ENCODE measurements around the gene SORCS1.

SORCS1 gene

GRCh38 chr10:106636766-106637491 is 527.6 kb downstream of the SORCS1 start:
- H3K9ac ChIP-seq (ENCODE audit: low read length): no peak overlapping the region
- no peaks in the 10 kb centered on the region for H3K36me3 ChIP-seq (ENCODE audit: control insufficient read depth, insufficient read depth, low read length)
- H3K9me3 ChIP-seq (ENCODE audit: control insufficient read depth, low read length): no peaks in the 10 kb centered on the region
- no peak overlapping the region for H3K4me3 ChIP-seq (ENCODE audit: low read length)
- no peaks in the 10 kb centered on the region for H3K27me3 ChIP-seq (ENCODE audit: control insufficient read depth, insufficient read depth, low read length)
- no peaks in the 10 kb centered on the region for H3K4me1 ChIP-seq (ENCODE audit: control insufficient read depth, insufficient read depth, low read length)

GRCh38 chr10:106635947-106636346 is 528.6 kb downstream of the SORCS1 start:
- Histone ChIP-seq H3K9me3 (ENCODE audit: control insufficient read depth, low read length) (no peaks in the 10 kb centered on the region), H3K9ac (ENCODE audit: low read length) (no peak overlapping the region), H3K4me3 (ENCODE audit: low read length) (no peak overlapping the region), H3K4me1 (ENCODE audit: control insufficient read depth, insufficient read depth, low read length) (no peaks in the 10 kb centered on the region), H3K36me3 (ENCODE audit: control insufficient read depth, insufficient read depth, low read length) (no peaks in the 10 kb centered on the region), H3K27me3 (ENCODE audit: control insufficient read depth, insufficient read depth, low read length) (no peaks in the 10 kb centered on the region)

GRCh38 chr10:106631016-106631702 is 533.3 kb downstream of the SORCS1 start:
- Histone ChIP-seq H3K9me3 (ENCODE audit: control insufficient read depth, low read length) (no peaks in the 10 kb centered on the region), H3K36me3 (ENCODE audit: control insufficient read depth, insufficient read depth, low read length) (no peaks in the 10 kb centered on the region), H3K9ac (ENCODE audit: low read length) (no peak overlapping the region), H3K4me3 (ENCODE audit: low read length) (no peak overlapping the region), H3K4me1 (ENCODE audit: control insufficient read depth, insufficient read depth, low read length) (no peaks in the 10 kb centered on the region), H3K27me3 (ENCODE audit: control insufficient read depth, insufficient read depth, low read length) (no peaks in the 10 kb centered on the region)

GRCh38 chr10:106626371-106626770 is 538.1 kb downstream of the SORCS1 start:
- no peaks in the 10 kb centered on the region for H3K36me3 ChIP-seq (ENCODE audit: control insufficient read depth, insufficient read depth, low read length)
- no peaks in the 10 kb centered on the region for H3K4me1 ChIP-seq (ENCODE audit: control insufficient read depth, insufficient read depth, low read length)
- H3K9me3 ChIP-seq (ENCODE audit: control insufficient read depth, low read length): no peaks in the 10 kb centered on the region
- no peaks in the 10 kb centered on the region for H3K27me3 ChIP-seq (ENCODE audit: control insufficient read depth, insufficient read depth, low read length)
- no peak overlapping the region for H3K9ac ChIP-seq (ENCODE audit: low read length)
- no peak overlapping the region for H3K4me3 ChIP-seq (ENCODE audit: low read length)

- no peaks in the 10 kb centered on the region for H3K4me1 ChIP-seq (ENCODE audit: control insufficient read depth, insufficient read depth, low read length)
These were observed 538.8 kb downstream of the SORCS1 start for GRCh38 chr10:106625751-106626150.

GRCh38 chr10:106619346-106619745 is 545.2 kb downstream of the SORCS1 start:
- H3K4me3 ChIP-seq (ENCODE audit: low read length): no peak overlapping the region
- no peak overlapping the region for H3K9ac ChIP-seq (ENCODE audit: low read length)
- H3K27me3 ChIP-seq (ENCODE audit: control insufficient read depth, insufficient read depth, low read length): no peaks in the 10 kb centered on the region
- H3K4me1 ChIP-seq (ENCODE audit: control insufficient read depth, insufficient read depth, low read length): no peaks in the 10 kb centered on the region
- no peaks in the 10 kb centered on the region for H3K36me3 ChIP-seq (ENCODE audit: control insufficient read depth, insufficient read depth, low read length)
- H3K9me3 ChIP-seq (ENCODE audit: control insufficient read depth, low read length): no peaks in the 10 kb centered on the region

More at GRCh38 chr10:106625751-106626150, 538.8 kb downstream of the SORCS1 start:
- no peaks in the 10 kb centered on the region for H3K9me3 ChIP-seq (ENCODE audit: control insufficient read depth, low read length)
- H3K27me3 ChIP-seq (ENCODE audit: control insufficient read depth, insufficient read depth, low read length): no peaks in the 10 kb centered on the region
- H3K36me3 ChIP-seq (ENCODE audit: control insufficient read depth, insufficient read depth, low read length): no peaks in the 10 kb centered on the region
- H3K4me3 ChIP-seq (ENCODE audit: low read length): no peak overlapping the region
- no peak overlapping the region for H3K9ac ChIP-seq (ENCODE audit: low read length)

GRCh38 chr10:106618646-106619045 is 545.9 kb downstream of the SORCS1 start:
- Histone ChIP-seq H3K9ac (ENCODE audit: low read length) (no peak overlapping the region), H3K4me3 (ENCODE audit: low read length) (no peak overlapping the region), H3K4me1 (ENCODE audit: control insufficient read depth, insufficient read depth, low read length) (no peaks in the 10 kb centered on the region), H3K27me3 (ENCODE audit: control insufficient read depth, insufficient read depth, low read length) (no peaks in the 10 kb centered on the region), H3K36me3 (ENCODE audit: control insufficient read depth, insufficient read depth, low read length) (no peaks in the 10 kb centered on the region), H3K9me3 (ENCODE audit: control insufficient read depth, low read length) (no peaks in the 10 kb centered on the region)

GRCh38 chr10:106615081-106615480 is 549.4 kb downstream of the SORCS1 start:
- H3K27me3 ChIP-seq (ENCODE audit: control insufficient read depth, insufficient read depth, low read length): no peaks in the 10 kb centered on the region
- no peaks in the 10 kb centered on the region for H3K4me1 ChIP-seq (ENCODE audit: control insufficient read depth, insufficient read depth, low read length)
- H3K4me3 ChIP-seq (ENCODE audit: low read length): no peak overlapping the region
- no peaks in the 10 kb centered on the region for H3K9me3 ChIP-seq (ENCODE audit: control insufficient read depth, low read length)
- no peak overlapping the region for H3K9ac ChIP-seq (ENCODE audit: low read length)
- no peaks in the 10 kb centered on the region for H3K36me3 ChIP-seq (ENCODE audit: control insufficient read depth, insufficient read depth, low read length)

- Histone ChIP-seq H3K9ac (ENCODE audit: low read length) (no peak overlapping the region), H3K36me3 (ENCODE audit: control insufficient read depth, insufficient read depth, low read length) (no peaks in the 10 kb centered on the region), H3K9me3 (ENCODE audit: control insufficient read depth, low read length) (no peaks in the 10 kb centered on the region), H3K4me3 (ENCODE audit: low read length) (no peak overlapping the region), H3K4me1 (ENCODE audit: control insufficient read depth, insufficient read depth, low read length) (no peaks in the 10 kb centered on the region), H3K27me3 (ENCODE audit: control insufficient read depth, insufficient read depth, low read length) (no peaks in the 10 kb centered on the region)
These were observed 550.2 kb downstream of the SORCS1 start for GRCh38 chr10:106614293-106614692.

GRCh38 chr10:106612381-106612780 is 552.1 kb downstream of the SORCS1 start:
- Histone ChIP-seq H3K36me3 (ENCODE audit: control insufficient read depth, insufficient read depth, low read length) (no peaks in the 10 kb centered on the region), H3K27me3 (ENCODE audit: control insufficient read depth, insufficient read depth, low read length) (no peaks in the 10 kb centered on the region), H3K4me3 (ENCODE audit: low read length) (no peak overlapping the region)

GRCh38 chr10:106609470-106610266 is 554.8 kb downstream of the SORCS1 start:
- no peaks in the 10 kb centered on the region for H3K36me3 ChIP-seq (ENCODE audit: control insufficient read depth, insufficient read depth, low read length)
- no peak overlapping the region for H3K9ac ChIP-seq (ENCODE audit: low read length)
- no peaks in the 10 kb centered on the region for H3K9me3 ChIP-seq (ENCODE audit: control insufficient read depth, low read length)
- no peaks in the 10 kb centered on the region for H3K27me3 ChIP-seq (ENCODE audit: control insufficient read depth, insufficient read depth, low read length)
- H3K4me3 ChIP-seq (ENCODE audit: low read length): no peak overlapping the region
- no peaks in the 10 kb centered on the region for H3K4me1 ChIP-seq (ENCODE audit: control insufficient read depth, insufficient read depth, low read length)

More at GRCh38 chr10:106612381-106612780, 552.1 kb downstream of the SORCS1 start:
- Histone ChIP-seq H3K9ac (ENCODE audit: low read length) (no peak overlapping the region), H3K4me1 (ENCODE audit: control insufficient read depth, insufficient read depth, low read length) (no peaks in the 10 kb centered on the region), H3K9me3 (ENCODE audit: control insufficient read depth, low read length) (no peaks in the 10 kb centered on the region)

- Histone ChIP-seq H3K9me3 (ENCODE audit: control insufficient read depth, low read length) (no peaks in the 10 kb centered on the region), H3K4me1 (ENCODE audit: control insufficient read depth, insufficient read depth, low read length) (no peaks in the 10 kb centered on the region), H3K27me3 (ENCODE audit: control insufficient read depth, insufficient read depth, low read length) (no peaks in the 10 kb centered on the region), H3K4me3 (ENCODE audit: low read length) (no peak overlapping the region), H3K9ac (ENCODE audit: low read length) (no peak overlapping the region), H3K36me3 (ENCODE audit: control insufficient read depth, insufficient read depth, low read length) (no peaks in the 10 kb centered on the region)
These were observed 556.4 kb downstream of the SORCS1 start for GRCh38 chr10:106608066-106608465.

All from mucosa of stomach (tissue), 1 donor.